HG02678 (cell line): ENCODE results near the gene MLLT1.

Source experiments
- ATAC-seq: cut with Tn5 transposase; IDR thresholded peaks from one replicate; pipeline ENCODE4 v1.9.1; 2021; ENCODE audit warnings: mild to moderate bottlenecking, moderate library complexity; ENCODE audit not compliant: unreplicated experiment

MLLT1 gene

DNA sequence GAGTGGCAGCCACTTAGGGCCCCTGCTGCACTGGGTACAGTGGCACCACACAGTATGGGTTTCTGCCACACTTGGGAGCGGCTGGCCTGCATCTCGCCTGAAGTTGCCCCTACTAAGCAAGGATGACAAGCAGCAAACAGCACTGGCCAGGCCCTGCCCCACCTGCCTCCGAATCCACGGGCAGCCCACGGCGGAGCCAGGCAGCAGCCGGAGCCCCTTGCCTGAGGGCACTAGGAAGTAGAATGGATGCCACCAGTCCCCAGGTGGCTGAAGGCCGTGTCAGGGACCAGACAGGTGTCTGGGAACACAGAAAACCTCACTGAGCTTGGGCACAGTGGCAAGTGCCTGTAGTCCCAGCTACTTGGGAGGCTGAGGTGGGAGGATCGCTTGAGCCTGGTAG lies 19.4 kb downstream of the MLLT1 start:
- ATAC-seq: no peak

DNA sequence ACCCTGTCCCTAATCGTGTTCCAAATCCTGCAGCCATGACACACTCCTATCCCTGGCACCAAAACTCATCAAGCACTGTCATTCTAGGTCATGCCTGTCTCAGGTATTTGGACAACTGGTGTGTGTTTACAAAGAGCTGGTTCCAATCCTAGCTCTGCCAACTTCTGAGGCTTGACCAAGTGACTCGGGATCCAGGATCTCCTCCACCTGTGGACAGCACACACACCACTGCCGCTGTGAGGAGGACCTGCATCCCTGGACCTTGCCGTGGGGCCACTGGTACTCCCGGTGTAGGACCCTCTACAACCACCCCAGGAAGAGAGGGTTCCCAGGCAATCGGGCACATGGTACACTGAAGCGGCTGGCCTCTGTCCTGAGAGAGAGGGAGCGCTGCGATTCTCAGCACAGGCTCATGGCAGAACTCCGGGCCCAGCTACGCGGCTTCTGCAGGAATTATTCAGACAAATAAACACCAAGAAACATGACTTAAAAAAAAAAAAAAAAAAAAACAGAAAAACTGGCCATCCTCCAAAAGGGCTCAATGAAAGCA lies 20.4 kb downstream of the MLLT1 start:
- ATAC-seq: no peak

DNA sequence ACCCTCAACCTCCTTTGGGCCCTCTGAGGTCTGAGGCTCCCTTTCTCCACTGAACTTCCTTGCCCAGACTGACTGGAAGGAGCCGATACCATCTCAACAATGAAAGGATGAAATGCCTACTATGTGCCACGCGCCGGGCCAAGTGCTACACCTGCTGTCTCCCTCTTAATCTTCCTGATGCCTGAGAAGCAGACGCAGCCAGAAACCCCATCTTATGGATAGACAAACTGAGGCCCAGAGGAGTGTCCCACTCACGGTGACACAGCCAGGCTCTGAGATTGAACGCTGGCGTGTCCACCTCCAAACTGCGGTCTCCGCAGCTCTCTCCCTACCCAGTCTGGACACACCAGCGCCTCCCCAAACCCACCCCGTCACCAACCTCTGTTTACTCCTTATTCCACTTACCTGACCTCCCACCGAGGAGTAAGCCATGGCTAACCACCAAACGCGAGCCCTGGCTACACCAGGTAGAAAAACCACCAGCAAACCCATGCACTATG lies 20.9 kb downstream of the MLLT1 start:
- no peak for ATAC-seq

DNA sequence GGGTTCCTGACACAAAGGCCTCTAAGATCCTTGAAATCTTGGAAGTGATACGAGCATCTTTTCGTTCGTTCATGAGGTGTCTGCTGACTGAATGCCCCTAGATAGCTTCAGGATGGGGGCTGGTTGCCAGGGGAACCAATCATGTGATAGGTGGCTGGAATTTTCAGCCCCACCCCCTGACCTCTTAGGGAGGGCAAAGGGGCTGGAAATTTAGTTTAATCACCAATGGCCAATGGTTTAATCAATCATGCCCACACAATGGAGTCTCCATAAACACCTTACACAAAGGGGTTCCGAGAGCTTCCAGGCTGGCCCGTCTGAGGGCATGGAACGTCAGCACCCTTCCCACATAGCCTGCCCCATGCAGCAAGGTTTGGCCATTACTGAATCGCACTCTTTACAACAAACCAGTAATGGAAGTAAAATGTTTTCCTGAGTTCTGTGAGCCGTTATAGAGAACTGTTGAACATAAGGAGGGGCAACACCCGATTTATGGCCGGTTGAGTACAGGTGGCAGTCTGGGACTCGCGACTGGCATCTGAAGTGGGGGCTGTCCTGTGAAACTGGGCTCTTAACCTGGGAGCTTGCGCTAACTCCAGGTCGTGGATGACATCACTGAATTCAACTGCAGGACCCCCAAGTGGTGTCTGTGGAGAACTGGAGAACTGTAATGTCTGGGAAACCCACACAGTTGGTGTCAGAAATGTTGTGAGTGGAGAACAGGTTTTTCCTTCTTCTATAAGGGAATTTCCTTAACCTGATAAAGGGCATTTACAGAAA lies 25.6 kb downstream of the MLLT1 start:
- ATAC-seq: no peak

DNA sequence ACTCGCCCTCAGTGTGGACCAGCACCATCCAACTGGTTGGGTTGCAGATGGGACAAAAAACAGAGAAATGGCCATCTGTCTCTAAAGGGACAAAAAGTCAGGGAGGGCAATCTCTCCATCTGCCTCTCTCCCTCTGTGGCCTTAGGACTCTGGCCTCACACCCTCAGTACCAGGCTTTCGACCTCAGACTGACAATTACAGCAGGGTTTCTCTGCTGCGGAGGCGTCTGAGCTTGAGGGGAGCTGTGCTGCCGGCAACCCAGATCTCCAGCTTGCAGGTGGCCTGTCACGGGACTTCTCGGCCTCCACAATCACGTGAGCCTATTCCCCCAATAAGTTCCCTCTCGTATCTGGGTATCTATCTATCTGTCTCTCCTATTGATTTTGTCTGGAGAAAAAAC lies 27.7 kb downstream of the MLLT1 start:
- no peak for ATAC-seq

DNA sequence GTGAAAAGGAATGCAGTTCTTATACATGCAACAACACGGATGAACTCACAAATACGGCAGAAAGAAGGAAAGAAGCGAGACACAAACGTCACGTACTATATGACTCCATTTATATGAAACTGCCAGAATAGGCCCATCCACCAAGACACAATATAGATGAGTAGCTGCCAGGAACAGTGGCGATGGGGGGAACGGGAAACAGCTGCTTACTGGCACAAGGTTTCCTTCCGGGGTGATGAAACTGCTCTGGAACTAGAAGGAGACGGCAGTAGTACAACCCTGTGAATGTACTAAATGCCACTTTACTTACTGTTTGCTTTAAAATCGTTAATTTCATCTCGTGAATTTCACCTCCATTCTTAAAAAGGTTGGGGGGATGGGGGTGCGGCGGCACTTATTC lies 28.9 kb downstream of the MLLT1 start:
- ATAC-seq: no peak

DNA sequence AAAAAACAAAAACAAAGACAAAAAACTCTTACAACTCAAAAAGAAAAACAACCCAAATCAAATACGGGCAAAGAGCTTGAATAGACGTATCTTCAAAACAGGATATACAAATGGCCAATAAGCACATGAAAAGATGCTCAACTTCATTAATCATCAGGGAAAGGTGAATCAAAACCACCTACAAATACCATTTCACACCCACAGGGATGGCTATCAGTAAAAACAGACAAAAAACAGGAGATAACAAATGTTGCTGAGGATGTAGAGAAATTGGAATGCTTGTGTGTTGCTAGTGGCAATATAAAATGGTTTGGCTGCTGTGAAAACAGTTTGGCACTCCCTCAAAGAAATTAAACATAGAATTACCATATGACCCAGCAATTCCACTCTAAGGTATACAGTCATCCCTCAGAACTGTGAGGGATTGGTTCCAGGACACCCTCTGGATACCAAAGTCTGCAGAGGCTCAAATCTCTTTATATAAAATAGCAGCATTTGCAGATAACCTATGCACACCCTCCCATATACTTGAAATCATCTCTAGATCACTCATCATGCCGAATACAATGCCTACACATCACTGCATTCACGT lies 29.7 kb downstream of the MLLT1 start:
- no peak for ATAC-seq

DNA sequence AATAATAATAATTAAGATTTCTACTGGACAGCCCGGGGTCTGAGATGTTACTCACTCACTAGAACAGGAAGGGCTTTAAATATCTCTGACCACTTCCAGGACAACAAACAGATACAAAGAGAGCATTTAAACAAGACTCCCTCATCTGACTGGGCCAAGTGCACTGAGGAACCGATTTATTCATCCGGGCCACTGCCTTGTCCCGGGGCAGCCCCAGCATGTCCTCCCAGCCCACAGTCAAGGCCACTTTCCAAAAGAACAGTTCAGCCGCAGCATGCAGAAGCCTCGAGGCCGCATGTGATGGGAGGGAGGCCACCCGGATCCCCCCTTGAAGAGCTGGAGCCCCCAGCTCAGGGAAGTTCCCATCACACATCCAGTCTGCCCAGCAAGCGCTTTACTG lies 30.5 kb downstream of the MLLT1 start:
- no peak for ATAC-seq

DNA sequence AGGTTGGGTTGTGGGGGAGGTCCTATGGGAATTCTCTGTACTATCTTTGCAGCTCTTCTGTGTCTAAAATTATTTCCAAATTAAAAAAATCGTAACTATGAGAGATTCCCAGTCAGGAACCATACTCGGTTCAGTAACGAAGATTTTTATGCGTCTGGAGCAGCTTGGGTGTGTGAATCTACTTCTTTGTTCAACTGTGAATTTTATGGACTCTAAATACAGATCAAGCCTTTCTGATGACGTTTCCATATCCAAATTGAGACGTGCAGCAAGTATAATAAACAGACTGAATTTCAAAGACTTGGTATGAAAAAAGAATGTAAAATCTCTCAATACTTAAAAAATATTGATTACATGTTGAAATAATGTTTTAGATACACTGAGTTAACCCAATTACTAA lies 30.9 kb downstream of the MLLT1 start:
- ATAC-seq: no peak

DNA sequence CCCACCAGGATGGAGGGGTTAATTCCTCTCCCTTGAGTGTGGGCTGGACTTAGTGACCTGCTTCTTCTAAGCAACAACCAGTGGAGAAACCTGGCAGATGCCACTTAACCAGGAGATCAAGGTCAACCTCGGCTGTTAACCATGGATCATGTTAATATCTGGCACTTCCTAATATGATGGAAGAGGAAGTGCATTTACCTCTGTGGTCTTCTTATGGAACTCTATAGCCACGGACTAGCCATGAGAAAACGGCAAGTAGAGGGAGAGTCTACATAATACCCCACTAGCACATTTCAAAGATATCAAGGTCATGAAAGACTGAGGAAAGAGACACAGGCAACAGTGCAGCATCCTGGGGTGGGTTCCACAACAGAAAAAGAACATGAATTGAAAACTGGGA lies 31.4 kb downstream of the MLLT1 start:
- ATAC-seq: no peak

DNA sequence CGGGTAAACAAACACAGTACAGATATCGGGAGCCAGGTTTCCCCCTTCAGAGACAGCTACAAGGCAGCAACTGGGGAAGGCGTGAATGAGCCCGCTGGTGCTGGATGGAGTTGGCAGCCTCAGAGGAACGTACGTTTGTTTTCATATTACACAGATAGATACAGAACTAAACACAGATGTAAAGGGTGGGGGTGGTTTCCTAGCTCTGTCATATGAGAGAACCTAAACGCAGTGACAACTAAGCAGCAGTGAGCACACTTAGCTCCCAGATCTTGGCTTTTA lies 32.8 kb downstream of the MLLT1 start:
- ATAC-seq: no peak

DNA sequence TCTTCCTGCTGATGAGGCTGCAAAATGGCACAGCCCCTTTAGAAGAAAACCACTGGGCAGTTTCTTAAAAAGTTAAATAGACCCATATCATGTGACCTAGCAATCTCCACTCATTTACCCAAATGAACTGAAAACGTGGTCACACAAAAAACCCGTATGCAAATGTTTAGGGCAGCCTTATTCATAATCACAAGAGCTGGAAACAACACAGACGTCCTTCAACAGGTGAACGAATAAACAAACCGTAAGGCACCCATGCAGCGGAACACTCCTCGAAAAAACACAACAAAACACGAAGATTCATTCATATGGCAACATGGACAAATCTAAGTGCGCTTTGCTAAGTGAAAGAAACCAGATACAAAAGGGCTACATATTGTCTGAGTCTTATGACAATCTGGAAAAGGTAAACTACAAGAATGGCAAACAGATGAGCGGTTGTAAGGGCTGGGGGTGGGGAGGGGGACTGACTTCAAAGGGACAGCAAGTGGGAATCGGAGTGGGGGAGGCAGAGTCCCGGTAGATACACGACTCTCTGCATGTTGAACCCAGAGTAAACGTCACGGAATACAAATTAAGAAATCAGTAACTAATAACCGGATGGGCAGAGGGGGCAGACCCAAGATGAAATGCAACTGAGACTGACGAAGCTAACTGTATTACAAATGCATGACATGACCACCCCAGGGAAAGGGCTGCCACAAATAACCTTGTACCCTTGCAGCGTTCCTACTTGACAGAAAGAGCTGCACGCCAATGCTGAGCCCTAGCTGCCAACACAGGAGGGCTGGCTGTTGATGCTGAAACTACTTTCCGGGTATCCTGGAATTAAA lies 33.4 kb downstream of the MLLT1 start:
- ATAC-seq: no peak

DNA sequence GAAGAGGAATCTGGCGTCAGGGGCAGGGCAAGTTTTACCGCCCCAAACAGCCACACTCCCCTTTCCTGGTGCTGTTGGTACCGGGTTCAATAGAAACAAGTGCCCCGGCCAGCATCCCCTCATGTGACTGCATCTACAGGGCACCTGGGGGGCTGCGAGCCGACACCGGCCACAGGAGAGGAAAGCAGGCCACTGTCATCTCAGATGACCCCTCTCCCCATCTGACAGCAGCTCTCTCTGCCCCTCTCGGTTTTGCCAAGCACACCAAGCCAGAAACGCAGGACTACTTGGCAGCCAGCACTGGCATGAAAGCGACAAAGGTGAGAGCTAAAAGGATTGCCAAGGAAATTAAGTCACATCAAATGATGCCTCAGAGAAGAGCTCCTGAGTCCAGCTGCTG lies 37.1 kb downstream of the MLLT1 start:
- ATAC-seq: no peak

DNA sequence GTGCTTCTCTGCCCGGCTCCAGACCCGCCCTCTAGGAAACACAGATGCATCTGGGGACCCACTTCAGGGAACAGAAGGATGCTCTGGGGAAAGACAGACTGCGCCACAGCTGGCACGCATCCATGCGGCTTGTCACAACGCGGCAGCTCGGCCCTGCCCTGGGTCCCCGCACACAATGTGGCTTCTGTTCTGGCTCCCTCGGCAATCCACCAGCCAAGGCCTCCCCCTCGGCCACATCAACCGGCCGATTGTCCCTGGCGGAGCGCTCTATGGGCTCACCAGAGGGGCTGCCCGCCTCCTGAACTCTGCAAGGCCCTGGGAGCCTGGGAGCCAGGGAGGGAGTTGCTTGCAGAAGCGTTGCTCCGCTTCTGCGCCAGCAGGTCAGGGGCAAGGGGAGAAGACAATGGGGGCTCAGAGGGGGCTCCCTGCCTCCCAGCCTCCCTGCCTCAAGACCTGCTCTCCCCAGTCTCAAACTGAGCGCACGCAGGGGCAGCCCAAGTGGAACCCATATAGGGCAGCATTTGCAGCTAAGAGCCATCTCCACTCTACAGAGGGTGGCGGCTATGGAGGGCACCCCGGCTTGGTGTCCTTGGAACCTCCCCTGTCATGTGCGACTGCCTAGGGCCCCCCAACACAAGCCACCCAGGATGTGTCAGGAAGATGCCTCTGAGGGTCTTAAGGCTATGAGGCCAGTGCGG lies 37.9 kb downstream of the MLLT1 start:
- no peak for ATAC-seq

DNA sequence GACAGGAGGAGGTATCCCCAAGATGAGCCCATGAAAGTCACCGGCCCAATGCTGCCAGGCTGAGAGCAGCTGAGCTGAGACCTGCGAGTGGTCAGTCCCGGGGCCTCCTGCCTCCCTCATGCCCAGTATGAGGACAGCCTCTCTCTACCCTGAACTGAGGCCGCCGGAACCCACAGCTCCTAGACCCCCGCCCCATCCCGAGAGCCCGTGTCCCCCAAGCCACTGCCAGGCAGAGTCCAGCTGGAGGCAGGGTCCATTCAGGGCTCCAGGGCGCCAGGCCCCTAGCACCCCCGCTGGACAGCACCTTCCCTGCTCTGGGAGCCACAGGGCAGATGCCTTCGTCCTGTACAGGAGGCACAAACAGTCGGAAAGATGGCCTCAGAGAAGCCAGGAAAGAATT lies 38.7 kb downstream of the MLLT1 start:
- no peak for ATAC-seq

DNA sequence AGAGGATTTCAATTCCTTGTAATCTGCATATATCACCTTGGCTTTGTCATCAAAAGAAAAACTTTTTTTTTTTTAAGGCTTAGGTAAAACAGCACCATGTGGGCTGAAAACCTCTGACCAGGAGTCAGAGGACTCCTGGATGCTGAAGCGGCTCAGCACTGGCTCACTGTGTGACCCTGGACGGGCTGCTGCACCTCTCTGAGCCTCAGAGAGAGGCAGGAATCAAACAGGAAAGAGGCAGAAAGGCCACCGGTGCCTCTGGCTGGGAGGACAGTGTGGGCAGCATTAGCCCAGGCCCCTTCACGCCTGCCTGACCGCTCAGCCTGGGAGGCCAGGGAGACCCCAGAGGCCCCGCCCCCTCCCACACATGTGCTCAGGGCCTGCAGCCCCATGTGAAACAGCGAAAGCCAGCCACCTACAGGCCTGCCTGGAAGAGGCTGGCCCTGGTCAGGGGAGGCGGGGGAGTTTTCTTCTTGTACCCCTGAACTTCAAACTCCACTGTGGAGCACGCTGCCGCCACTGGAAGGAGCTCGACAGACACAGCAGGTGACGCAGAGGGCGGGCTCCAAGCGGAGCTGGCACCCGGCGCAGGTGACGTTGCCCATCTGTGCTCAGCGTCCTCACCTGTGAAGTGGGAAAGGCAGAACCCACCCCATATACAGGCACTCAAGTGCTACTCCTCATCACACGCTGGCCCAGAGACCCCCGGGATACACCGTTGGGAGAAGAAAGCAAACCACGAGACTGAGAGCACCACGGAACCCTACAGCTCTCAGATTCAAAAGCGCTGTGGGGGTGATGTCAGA lies 39.7 kb downstream of the MLLT1 start:
- ATAC-seq: no peak

DNA sequence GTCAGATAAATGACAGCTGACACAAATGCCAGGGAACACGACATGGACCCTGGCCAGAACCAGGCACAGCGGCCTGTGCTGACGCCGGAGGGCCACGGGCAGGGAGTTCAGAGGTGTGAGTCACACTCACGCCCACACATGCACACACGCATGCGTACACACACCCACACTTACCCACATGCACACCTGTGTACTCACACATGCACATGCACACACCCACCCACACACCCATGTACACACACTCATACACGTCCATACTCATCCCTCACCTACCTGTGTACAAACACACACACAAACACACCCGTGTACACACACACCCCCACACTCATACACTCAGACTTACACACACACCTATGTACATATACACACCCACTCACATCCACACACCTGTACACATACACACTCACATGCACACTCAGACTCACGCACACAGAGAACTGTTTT lies 40.4 kb downstream of the MLLT1 start:
- ATAC-seq: no peak

DNA sequence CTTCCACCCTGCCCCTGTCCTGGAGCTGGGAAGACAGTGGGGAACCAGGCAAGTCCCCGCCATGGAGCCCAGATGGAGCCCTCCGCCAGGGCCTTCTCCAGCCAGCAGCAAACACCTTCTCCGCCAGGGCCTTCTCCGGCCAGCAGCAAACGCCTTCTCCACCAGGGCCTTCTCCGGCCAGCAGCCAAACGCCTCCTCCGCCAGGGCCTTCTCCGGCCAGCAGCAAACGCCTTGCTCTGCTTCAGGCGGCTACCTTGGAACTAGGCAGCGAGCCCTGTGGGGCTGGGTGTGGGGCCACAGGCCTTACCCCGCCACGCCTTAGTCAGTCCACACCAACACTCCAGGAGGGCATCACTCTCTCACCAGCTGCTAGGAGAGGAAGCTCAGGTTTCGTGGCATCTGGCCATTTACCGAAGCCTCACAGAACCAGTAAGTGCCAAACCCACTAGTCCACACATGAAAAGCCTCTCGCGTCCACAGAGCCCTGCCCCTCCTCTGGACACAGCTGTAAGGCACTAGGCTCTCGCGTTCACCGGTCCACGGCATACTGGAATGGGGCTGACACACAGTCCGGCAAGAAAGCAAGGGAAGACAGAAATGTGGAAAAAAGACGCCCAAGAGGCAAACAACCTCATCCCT lies 41.0 kb downstream of the MLLT1 start:
- ATAC-seq: no peak

DNA sequence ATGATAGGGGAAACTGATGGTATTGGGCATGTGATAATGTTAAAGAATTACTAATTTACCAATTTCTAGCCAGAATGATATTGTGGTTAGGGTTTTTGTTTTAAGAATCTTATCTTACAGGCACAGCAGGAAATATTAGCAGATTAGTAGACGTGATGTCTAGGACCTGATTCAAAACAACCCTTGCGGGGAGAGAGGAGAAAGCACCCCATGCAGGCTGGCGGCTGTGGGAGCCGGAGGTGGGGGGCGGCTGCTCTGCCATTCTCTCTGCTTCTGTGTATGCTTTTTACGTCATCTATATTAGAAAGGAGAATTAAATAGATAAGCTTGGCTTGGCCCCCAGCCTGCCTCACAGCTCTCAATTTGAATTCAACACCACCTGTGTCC lies 41.5 kb downstream of the MLLT1 start:
- no peak for ATAC-seq
